K562 (cell line): ENCODE data around the gene SLC48A1. TPM values are rescaled to one million over a fixed set of nuclear protein-coding genes. Genes with fewer than 3 reads are reported as not detected.

Experiments
- ATAC-seq: fragments of 200-7000 bp; cut with Tn5 transposase; 3 replicates; pipeline ENCODE4 v1.9.1; 2020; ENCODE audit warnings: moderate library complexity
- BruUV-seq: library from RNA; stranded (reverse); fragments of 400-500 nt; replicated peaks from 2 replicates; lab custom pipeline; 2021; lab: Mats Ljungman, UMichigan
- CTCF ChIA-PET: fragments of 300-600 bp; formaldehyde crosslinking; extraction: SDS; loops from one replicate; lab custom pipeline; 2021; ENCODE audit warnings: low intra/inter-chr PET ratio; lab: Yijun Ruan, JAX
- POLR2A ChIA-PET: fragments of 300-600, 350-650 bp; sonication (Branson Sonifier 250); formaldehyde crosslinking; extraction: SDS; loops from one replicate; lab custom pipeline; 2021; ENCODE audit warnings: antibody characterized with exemption, inconsistent platforms; lab: Yijun Ruan, JAX
- DNase-seq, 4 experiments: peaks; one replicate each; pipeline versions ENCODE4 v3.0.0 to v3.0.0-alpha.2; 2011 to 2018; ENCODE audit warnings: low spot score in 3 of 4, mixed read lengths in 3 of 4; ENCODE audit errors: extremely low read depth in 1 of 4
- FAIRE-seq: peaks from 2 replicates; lab custom pipeline; 2011; peaks lifted over from hg19 to GRCh38; lab: Jason Lieb, UNC
- H2AFZ ChIP-seq: 2 replicates; pipeline ENCODE4 v1.6.0; 2011; ENCODE audit warnings: low read depth, low read length, control low read depth, inconsistent platforms
- H3K27ac ChIP-seq: fragments of 200-600 bp; 3 replicates; pipeline ENCODE4 v1.8.0; 2011; ENCODE audit warnings: low read depth, mild to moderate bottlenecking, control low read depth, inconsistent platforms, low read length, moderate library complexity, mixed read lengths; ENCODE audit errors: extremely low read depth
- H3K27me3 ChIP-seq, 2 experiments: fragments of 300-600 bp in 1 of 2; 2 replicates in 1 of 2; 3 replicates in 1 of 2; pipeline versions ENCODE4 v1.6.0 to v1.8.0; 2011; ENCODE audit warnings: inconsistent platforms in 2 of 2, low read length in 2 of 2, mild to moderate bottlenecking in 1 of 2, mixed read lengths in 1 of 2, moderate library complexity in 1 of 2; ENCODE audit not compliant: control insufficient read depth in 2 of 2, insufficient read depth in 2 of 2
- H3K36me3 ChIP-seq: fragments of 300-600 bp; 3 replicates; pipeline ENCODE4 v1.8.0; 2011; ENCODE audit warnings: mild to moderate bottlenecking, low read length, inconsistent platforms; ENCODE audit not compliant: control insufficient read depth, insufficient read depth
- H3K4me1 ChIP-seq, 2 experiments: fragments of 200-600 bp in 1 of 2; replicated peaks in 1 of 2; 2 replicates in 1 of 2; 3 replicates in 1 of 2; pipeline versions ENCODE4 v1.5.1 to v1.8.0; 2011; ENCODE audit warnings: inconsistent platforms in 2 of 2, low read length in 2 of 2, mild to moderate bottlenecking in 1 of 2, mixed read lengths in 1 of 2, moderate library complexity in 1 of 2; ENCODE audit not compliant: control insufficient read depth in 2 of 2, insufficient read depth in 2 of 2
- H3K4me2 ChIP-seq: 2 replicates; pipeline ENCODE4 v1.6.1; 2011; ENCODE audit warnings: low read length, control low read depth, inconsistent platforms, mixed read lengths; ENCODE audit not compliant: insufficient read depth
- H3K4me3 ChIP-seq: fragments of 200-600 bp; sonication (generic), shearing (Covaris generic); 2 replicates; pipeline ENCODE4 v1.5.1; 2016; ENCODE audit warnings: control low read depth, inconsistent platforms
- H3K79me2 ChIP-seq: fragments of 200-600 bp; 3 replicates; pipeline ENCODE4 v1.8.0; 2011; ENCODE audit warnings: low read length, inconsistent platforms; ENCODE audit not compliant: control insufficient read depth, insufficient read depth
- H3K9ac ChIP-seq, 2 experiments: 2 replicates each; pipeline versions ENCODE4 v1.6.0 to v1.6.1; 2011; ENCODE audit warnings: low read depth in 2 of 2, low read length in 2 of 2, control low read depth in 1 of 2, inconsistent platforms in 1 of 2, mild to moderate bottlenecking in 1 of 2, mixed read lengths in 1 of 2; ENCODE audit not compliant: insufficient read depth in 1 of 2
- H3K9me1 ChIP-seq: one replicate; pipeline ENCODE4 v1.6.0; 2011; ENCODE audit warnings: inconsistent platforms, mild to moderate bottlenecking, low read length, moderate library complexity; ENCODE audit not compliant: control insufficient read depth, insufficient read depth
- H3K9me3 ChIP-seq: replicated peaks from 2 replicates; pipeline ENCODE4 v1.5.1; 2011; ENCODE audit warnings: low read depth, low read length, inconsistent platforms; ENCODE audit not compliant: control insufficient read depth, insufficient read depth
- H4K20me1 ChIP-seq: replicated peaks from 2 replicates; pipeline ENCODE4 v1.6.1; 2011; ENCODE audit warnings: low read length, inconsistent platforms, mixed read lengths; ENCODE audit not compliant: control insufficient read depth, insufficient read depth
- AFF4 ChIP-seq: sonication (generic); formaldehyde crosslinking; IDR thresholded peaks from 2 replicates; pipeline ENCODE4 v1.8.0; 2023; ENCODE audit warnings: mild to moderate bottlenecking, missing genetic modification reagents
- CBX3 ChIP-seq, 2 experiments: IDR thresholded peaks; 1 replicate in 1 of 2; 2 replicates in 1 of 2; pipeline ENCODE4 v1.6.1; 2012; ENCODE audit warnings: inconsistent platforms in 2 of 2, low read length in 2 of 2, borderline replicate concordance in 1 of 2, control low read depth in 1 of 2
- CHD4 ChIP-seq: fragments of 200-600 bp; sonication (generic); IDR thresholded peaks from 3 replicates; pipeline ENCODE4 v1.6.1; 2012; ENCODE audit warnings: low read depth, mild to moderate bottlenecking, mixed read lengths, low read length, inconsistent platforms; ENCODE audit not compliant: insufficient read depth, insufficient replicate concordance, poor library complexity, severe bottlenecking
- ELK1 ChIP-seq: sonication (generic); formaldehyde crosslinking; IDR thresholded peaks from 2 replicates; pipeline ENCODE4 v1.8.1; 2022; ENCODE audit warnings: missing genetic modification reagents
- FOXP1 ChIP-seq: sonication (generic); formaldehyde crosslinking; IDR thresholded peaks from 2 replicates; pipeline ENCODE4 v1.8.0; 2022; ENCODE audit warnings: mild to moderate bottlenecking, missing genetic modification reagents
- HDAC2 ChIP-seq: fragments of 450-650 bp; IDR thresholded peaks from 2 replicates; pipeline ENCODE4 v1.6.1; 2016; ENCODE audit warnings: mild to moderate bottlenecking
- ILK ChIP-seq: fragments of 450-650 bp; IDR thresholded peaks from 2 replicates; pipeline ENCODE4 v1.6.1; 2016; ENCODE audit warnings: missing genetic modification characterization, low read depth, mild to moderate bottlenecking, missing compliant biosample characterization, moderate library complexity, borderline replicate concordance
- SMARCA5 ChIP-seq: fragments of 450-650 bp; IDR thresholded peaks from 2 replicates; pipeline ENCODE4 v1.6.1; 2016
- ZBTB2 ChIP-seq: fragments of 450-650 bp; IDR thresholded peaks from 2 replicates; pipeline ENCODE4 v1.6.1; 2016; ENCODE audit warnings: antibody characterized with exemption
- ZNF175 ChIP-seq: fragments of 200-800 bp; sonication (Bioruptor generic); IDR thresholded peaks from 2 replicates; pipeline ENCODE4 v1.6.1; 2016; ENCODE audit warnings: low read depth, mild to moderate bottlenecking, missing genetic modification characterization, missing compliant biosample characterization
- WGBS: fragments of 100-300 bp; shearing (Covaris generic); methylation state at CpG from one replicate; pipeline ENCODE4 v1.1.6; 2016; ENCODE audit warnings: low coverage, mixed read lengths; ENCODE audit not compliant: insufficient coverage; ENCODE audit errors: missing lambda C conversion rate; 5-methylcytosine and 5-hydroxymethylcytosine counted together
- in situ Hi-C: fragments of 300-500 bp; cut with MboI; formaldehyde crosslinking; loops from 4 replicates; pipeline ENCODE4 v1.15.0; 2018; ENCODE audit warnings: inconsistent platforms, mixed read lengths
- intact Hi-C: fragments of 100-400 bp; cut with micrococcal nuclease; formaldehyde crosslinking; loops from 2 replicates; pipeline ENCODE4 v1.14.2; 2022
- polyA plus RNA-seq, 8 experiments: library from polyadenylated mRNA; depleted of rRNA in 4 of 8; stranded (reverse) in 5 of 8; unstranded in 3 of 8; fragments of >200 nt; fragmentation: Nextera tagmentation in 2 of 8; fragmentation: Illumina TruSeq in 1 of 8; extraction: Ambion mirVana in 2 of 8; extraction: Trizol in 1 of 8; gene quantifications; 2 replicates each; pipeline versions ENCODE4 v1.2.1 to v1.2.3, GENCODE V29; 2011 to 2014; ENCODE audit warnings: inconsistent platforms in 1 of 8, missing spikeins in 1 of 8
- total RNA-seq, 7 experiments: library from RNA; depleted of rRNA in 6 of 7; stranded (reverse); fragments of >200 nt in 6 of 7; fragmentation: Illumina TruSeq in 2 of 7; extraction: Trizol in 2 of 7; gene quantifications; 2 replicates each; pipeline versions ENCODE4 v1.2.1 to v1.2.3, GENCODE V29; 2011 to 2021; ENCODE audit warnings: low replicate concordance in 1 of 7

The SLC48A1 gene
- total and polyA plus RNA-seq, 9 of the 15 experiments (the other 6 are each of a cell fraction or from before 2014, with no cell fraction given), result 10.7 to 37.5 (median 18.7) TPM

- FAIRE-seq (no peak), ATAC-seq (peak; percentile 10), DNase-seq (peak in 2 of 4 experiments; percentile 37 to 60)
- peak overlapping the region; percentile 84 to 95 for H3K9ac ChIP-seq
- H3K27me3 ChIP-seq, result no peaks in the 10 kb centered on the region
- BruUV-seq, result no TSS peak
- peak overlapping the region; percentile 57 for H2AFZ ChIP-seq
- no peaks in the 10 kb centered on the region for H3K9me3 ChIP-seq
- 10% methylated on average over 14 of the region's 14 CpGs for WGBS
- H3K4me1 ChIP-seq, result peaks cover 55 to 68% of the 10 kb centered on the region in 2 experiments
- H3K27ac ChIP-seq, result peak overlapping the region; percentile 92
- peak overlapping the region; percentile 94 for H3K4me2 ChIP-seq
- ChIA-PET POLR2A (interaction anchor here (0.6 to 5.4 kb wide), 3 partner anchors 13 to 41 kb away, joined by 3 to 38 read pairs (median 3); no protein-coding TSS in a partner anchor), CTCF (interaction anchor here (1.5 to 2.8 kb wide), 2 partner anchors 31 to 68 kb away, joined by 4 to 17 read pairs; partner anchors contain the start of gene RPAP3)
- in situ Hi-C loops, result loop anchor here (10.0 kb wide), 1 partner anchor 59 kb away; no protein-coding TSS in a partner anchor
- intact Hi-C loops, result no loop called here
- peaks cover 9% of the 10 kb centered on the region; the same call in 1 of the 3 replicates for H3K36me3 ChIP-seq
- peaks cover 5% of the 10 kb centered on the region for H3K9me1 ChIP-seq
- H3K4me3 ChIP-seq, result peak overlapping the region; percentile 83
- H3K79me2 ChIP-seq, result peaks cover 60% of the 10 kb centered on the region
- H4K20me1 ChIP-seq, result peaks cover 3% of the 10 kb centered on the region; the same call in 1 of the 2 replicates
- TF ChIP-seq CBX3 (IDR thresholded peaks at IDR 0.05; ENCODE audit: borderline replicate concordance in 1 of 2, low read length in 2 of 2) (0 out of 3 replicates have a peak, but pooled peaks of 1 of the 2 experiments have one; percentile 59), HDAC2 (peak; percentile 70), CHD4 (peak; percentile 80), SMARCA5 (peak; percentile 74), ILK (no peak), ZNF175 (CRISPR knock-in tag) (no peak), ZBTB2 (peak; percentile 60; the same call in 1 of the 2 replicates), ELK1 (CRISPR knock-in tag) (no peak), FOXP1 (CRISPR knock-in tag) (no peak), AFF4 (CRISPR knock-in tag) (0 out of 2 replicates have a peak, but pooled peaks have one; percentile 47)
These were observed 981 bp downstream of the SLC48A1 start for GRCh38 chr12:47773858-47774580.
